HS-5 (cell line): ENCODE data around the gene SLC6A4.
"Not testable (repeated sequence)": the region's sequence is repeated elsewhere in the genome, so short reads cannot be mapped to it uniquely, and the experiment has no call there.

ENCODE experiments used
- DNase-seq: peaks from one replicate; pipeline ENCODE4 v3.0.0-alpha.2; 2012; ENCODE audit warnings: low read depth

Gene SLC6A4

GRCh38 chr17:30219315-30219714 is 16.2 kb downstream of the SLC6A4 start:
- no peak for DNase-seq

DNA sequence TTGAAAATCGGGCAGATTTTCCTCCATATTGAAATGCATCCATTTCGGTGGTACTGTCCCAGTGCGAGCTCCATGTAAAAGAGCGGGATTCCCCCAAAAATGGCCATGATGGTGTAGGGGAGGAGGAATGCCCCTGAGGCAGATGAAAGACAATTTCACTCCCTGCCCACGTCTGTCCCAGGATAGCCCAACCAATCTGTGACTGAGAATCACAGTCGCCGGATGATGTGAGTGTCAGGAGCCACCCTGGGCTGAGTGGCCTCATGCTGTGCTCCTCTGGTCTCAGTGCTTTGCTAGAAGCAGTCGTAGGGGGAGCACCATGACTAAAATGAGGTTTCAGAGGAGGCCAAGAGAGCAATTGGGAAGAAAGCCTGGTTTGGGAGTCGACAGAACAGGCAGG is 16.7 kb downstream of the SLC6A4 start:
- no peak for DNase-seq

DNA sequence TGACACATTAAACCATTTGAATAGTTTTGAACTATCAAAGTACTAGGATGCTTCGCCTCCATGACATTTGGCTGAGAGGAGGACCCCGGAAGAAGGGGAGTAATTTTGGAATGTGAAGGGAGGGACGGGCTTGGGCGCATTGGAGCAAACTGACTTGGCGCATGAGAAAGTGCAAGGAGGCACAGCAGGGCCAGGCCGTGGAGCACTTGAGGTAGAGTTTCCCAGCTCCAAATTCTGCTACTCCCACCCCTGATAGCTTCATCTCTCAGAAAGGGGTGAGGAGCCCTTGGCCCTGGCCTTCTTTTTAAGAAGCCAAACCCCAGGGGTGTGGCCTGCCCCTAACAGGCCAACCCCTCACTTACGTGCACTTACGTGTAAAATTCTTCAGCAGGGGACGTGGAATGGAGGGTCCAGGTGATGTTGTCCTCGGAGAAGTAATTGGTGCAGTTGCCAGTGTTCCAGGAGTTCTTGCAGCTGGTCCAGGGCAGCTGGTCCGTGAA is 17.7 kb downstream of the SLC6A4 start:
- DNase-seq = no peak

GRCh38 chr17:30217054-30217453 is 18.4 kb downstream of the SLC6A4 start:
- no peak for DNase-seq

GRCh38 chr17:30212750-30213149 is 22.7 kb downstream of the SLC6A4 start:
- DNase-seq = no peak

GRCh38 chr17:30211371-30211770 is 24.1 kb downstream of the SLC6A4 start:
- DNase-seq = no peak

- no peak for DNase-seq
Observed at GRCh38 chr17:30210901-30211300, 24.6 kb downstream of the SLC6A4 start.

- DNase-seq = no peak
Observed at GRCh38 chr17:30210366-30210765, 25.1 kb downstream of the SLC6A4 start.

GRCh38 chr17:30209930-30210329 is 25.6 kb downstream of the SLC6A4 start:
- DNase-seq = no peak

- DNase-seq = no peak
Observed at GRCh38 chr17:30208214-30208613, 27.3 kb downstream of the SLC6A4 start.

GRCh38 chr17:30207655-30208054 is 27.8 kb downstream of the SLC6A4 start:
- no peak for DNase-seq

DNA sequence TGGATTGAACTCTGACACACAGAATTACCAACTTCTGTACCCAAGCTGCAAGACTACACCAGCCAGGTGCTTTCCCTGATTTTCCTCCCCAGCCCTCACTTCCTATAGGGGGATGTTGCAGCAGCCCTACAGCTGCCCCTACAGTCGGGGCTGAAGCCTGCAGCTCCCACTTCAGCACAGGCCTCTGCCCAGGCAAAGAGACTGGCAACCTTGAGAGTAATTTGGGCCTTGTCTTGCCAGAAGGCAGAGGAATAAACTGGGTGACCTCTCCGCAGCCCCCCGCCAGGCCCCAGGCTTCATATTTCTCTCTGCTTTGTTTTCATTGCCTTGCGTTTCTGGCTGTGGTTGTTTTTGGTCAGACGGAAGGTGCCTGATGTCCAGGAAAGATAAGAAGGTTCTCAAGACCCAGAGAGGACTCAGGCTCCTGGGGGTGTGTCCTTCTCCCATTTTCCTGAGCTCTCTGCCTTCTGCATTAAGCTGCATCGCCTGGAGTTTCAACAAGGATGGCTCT is 32.0 kb downstream of the SLC6A4 start:
- no peak for DNase-seq

GRCh38 chr17:30200656-30201055 is 34.8 kb downstream of the SLC6A4 start:
- DNase-seq = not testable (repeated sequence)

- DNase-seq = no peak
Observed at GRCh38 chr17:30200106-30200505, 35.4 kb downstream of the SLC6A4 start.

DNA sequence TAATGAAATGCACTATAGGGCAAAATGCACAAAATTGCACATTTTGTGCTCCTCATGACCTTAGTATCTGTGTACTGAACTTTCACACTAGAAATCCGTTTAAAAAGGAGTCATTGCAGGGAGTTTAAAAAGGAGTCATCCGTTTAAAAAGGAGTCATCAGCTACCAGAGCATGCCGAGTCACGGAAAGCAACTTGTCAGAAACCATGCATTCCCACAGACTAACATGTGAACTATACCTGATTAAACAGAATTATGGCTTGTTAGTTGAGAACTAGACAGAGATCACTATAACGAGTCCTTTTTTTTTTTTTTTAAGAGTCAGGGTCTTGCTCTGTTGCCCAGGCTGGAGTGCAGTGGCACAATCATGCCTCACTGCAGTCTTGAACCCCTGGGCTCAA is 35.9 kb downstream of the SLC6A4 start:
- no peak for DNase-seq

DNA sequence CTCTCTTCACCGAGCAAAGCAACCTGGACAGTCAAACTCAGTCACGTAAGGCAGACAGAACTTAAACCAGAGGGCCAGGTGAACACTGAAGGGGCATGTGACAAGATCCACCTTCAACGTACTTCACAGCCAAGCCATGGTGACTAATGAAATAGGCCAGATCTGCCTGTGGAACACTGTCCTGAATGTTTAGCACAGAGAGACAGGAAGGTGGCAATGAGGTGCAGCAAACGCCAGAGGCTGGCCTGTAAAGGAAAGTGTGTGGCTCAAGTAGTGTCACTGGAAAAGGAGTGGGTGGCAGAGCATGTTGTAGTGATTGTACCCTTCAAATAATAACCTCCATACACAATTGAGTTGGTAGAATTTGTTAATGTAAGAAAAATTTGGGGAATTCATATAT is 38.1 kb downstream of the SLC6A4 start:
- DNase-seq = no peak

DNA sequence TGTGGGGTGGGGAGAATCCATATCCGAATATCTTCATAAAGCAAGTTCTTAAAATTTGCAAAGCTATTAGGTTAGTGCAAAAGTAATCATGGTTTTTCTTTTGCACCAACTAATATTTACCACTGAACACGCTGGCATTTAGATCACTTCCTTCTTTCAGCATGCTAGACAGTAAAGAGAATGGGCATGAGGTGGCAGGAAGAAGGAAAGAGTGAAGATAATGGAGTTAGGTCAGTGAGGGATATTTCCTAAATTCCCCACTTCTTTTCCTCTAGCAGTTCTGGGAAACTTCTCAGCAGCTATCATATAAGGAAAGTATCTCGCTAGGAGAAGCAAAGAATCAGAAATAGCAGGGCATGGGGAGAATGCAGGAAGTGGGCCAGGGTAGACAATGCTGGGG is 39.0 kb downstream of the SLC6A4 start:
- DNase-seq = no peak

GRCh38 chr17:30191072-30191471 is 44.4 kb downstream of the SLC6A4 start:
- DNase-seq = no peak

GRCh38 chr17:30188211-30188939 is 47.1 kb downstream of the SLC6A4 start:
- DNase-seq = no peak

- no peak for DNase-seq
Observed at GRCh38 chr17:30187573-30187972, 47.9 kb downstream of the SLC6A4 start.

DNA sequence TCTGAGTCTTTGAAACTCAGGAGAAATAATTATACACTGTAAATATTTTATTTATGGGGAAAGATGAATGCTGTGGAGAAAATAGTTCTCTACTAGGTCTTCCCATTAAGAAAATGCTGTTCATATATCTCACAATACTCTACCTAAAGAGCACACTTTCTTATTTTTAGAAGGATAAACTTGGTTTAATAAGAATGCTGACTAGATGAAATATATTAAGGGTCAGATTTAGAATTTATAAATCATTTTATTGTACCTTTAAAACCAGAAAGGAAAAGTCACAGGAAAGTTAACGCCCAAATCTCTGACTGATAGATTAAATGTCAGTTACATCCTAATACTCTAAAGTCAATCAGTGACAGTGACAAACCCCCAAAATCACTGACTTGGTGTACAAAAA is 48.7 kb downstream of the SLC6A4 start:
- DNase-seq = no peak

GRCh38 chr17:30176855-30177254 is 58.6 kb downstream of the SLC6A4 start:
- DNase-seq = no peak

GRCh38 chr17:30174556-30174955 is 60.9 kb downstream of the SLC6A4 start:
- DNase-seq = no peak

GRCh38 chr17:30173649-30174048 is 61.8 kb downstream of the SLC6A4 start:
- DNase-seq = no peak
